ENCODE data around the gene LRRC66.

DNA sequence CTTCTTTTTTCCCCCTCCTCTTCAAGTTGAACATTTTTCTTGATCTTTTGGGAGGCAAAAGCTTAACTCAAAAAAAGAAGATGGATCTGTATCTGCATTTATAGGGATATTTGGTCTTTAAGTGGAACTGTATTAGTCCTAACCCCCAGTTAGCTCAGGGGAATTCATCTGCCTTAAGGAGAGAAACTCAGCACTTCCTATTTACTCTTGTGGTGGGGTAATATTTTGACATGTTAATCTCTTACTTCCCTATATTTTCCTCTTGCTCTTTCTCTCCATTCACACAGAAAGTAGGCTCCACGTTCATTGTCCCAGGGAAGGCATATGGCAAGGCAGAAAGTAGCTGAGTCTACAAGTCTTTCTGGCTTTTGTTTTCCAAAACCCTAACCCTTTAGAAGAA is 5.3 kb downstream of the LRRC66 start:
- no peak for TF ChIP-seq EZH2 (IDR thresholded peaks at IDR 0.05; ENCODE audit: low read length)
- TF ChIP-seq, protein P1, sequence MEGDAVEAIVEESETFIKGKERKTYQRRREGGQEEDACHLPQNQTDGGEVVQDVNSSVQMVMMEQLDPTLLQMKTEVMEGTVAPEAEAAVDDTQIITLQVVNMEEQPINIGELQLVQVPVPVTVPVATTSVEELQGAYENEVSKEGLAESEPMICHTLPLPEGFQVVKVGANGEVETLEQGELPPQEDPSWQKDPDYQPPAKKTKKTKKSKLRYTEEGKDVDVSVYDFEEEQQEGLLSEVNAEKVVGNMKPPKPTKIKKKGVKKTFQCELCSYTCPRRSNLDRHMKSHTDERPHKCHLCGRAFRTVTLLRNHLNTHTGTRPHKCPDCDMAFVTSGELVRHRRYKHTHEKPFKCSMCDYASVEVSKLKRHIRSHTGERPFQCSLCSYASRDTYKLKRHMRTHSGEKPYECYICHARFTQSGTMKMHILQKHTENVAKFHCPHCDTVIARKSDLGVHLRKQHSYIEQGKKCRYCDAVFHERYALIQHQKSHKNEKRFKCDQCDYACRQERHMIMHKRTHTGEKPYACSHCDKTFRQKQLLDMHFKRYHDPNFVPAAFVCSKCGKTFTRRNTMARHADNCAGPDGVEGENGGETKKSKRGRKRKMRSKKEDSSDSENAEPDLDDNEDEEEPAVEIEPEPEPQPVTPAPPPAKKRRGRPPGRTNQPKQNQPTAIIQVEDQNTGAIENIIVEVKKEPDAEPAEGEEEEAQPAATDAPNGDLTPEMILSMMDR (optimal IDR thresholded peaks at IDR 0.05 in 1 of 3, IDR thresholded peaks at IDR 0.05 in 1 of 3, conservative IDR thresholded peaks at IDR 0.05 in 1 of 3; ENCODE audit: extremely low read depth in 1 of 3, insufficient read depth in 2 of 3, low read length in 3 of 3), result no peak

Measured in keratinocyte (primary cell).